GM23248 (cell line): ENCODE data around the gene PLEKHG2.

Experiments
- EZH2 ChIP-seq: fragments of 200-600 bp; sonication (generic); IDR thresholded peaks from 2 replicates; pipeline ENCODE4 v1.6.1; 2018; ENCODE audit warnings: antibody characterized with exemption, mild to moderate bottlenecking; ENCODE audit not compliant: insufficient read depth, poor library complexity, severe bottlenecking
- EZH2phosphoT487 ChIP-seq: fragments of 200-600 bp; sonication (generic); IDR thresholded peaks from 2 replicates; pipeline ENCODE4 v1.6.1; 2018; ENCODE audit warnings: antibody characterized with exemption, moderate library complexity, mild to moderate bottlenecking, low read depth; ENCODE audit not compliant: insufficient read depth

DNA sequence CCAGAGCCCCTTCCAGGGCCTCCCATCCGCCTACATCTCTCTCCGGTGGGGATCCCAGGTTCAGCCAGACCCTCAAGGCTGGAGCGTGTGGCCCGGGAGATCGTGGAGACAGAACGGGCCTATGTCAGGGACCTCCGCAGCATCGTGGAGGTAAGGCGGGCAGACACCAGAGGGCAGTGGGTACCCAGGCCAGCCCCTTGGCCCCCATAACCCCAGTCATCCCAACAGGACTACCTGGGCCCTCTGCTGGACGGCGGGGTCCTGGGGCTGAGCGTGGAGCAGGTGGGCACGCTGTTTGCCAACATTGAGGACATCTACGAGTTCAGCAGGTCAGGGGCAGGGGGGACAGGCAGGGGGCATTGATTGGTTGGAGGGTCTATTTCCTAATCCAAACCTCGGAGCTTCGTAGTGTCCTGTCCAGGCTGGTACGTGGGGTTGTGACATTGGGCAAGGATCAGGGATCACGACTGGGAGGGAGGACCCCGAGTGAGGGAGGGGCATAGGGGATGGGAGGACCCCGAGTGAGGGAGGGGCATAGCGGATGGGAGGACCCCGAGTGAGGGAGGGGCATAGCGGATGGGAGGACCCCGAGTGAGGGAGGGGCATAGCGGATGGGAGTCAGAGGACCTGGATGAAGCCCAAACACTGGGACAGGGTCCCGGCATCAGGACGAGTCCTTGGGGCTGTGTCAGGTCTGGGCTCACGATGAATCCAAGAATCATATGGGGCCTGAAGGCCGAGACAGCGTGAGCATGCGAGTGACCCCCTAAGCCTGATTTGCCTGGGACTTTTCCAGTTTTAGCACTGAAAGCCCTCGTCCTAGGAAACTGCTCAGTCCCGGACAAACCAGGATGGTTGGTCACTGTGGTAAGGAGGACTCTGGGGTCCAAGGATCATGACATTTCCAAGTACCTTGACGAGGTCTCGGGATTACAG is 2.9 kb downstream of the PLEKHG2 start:
- no peak for TF ChIP-seq EZH2phosphoT487
- no peak for TF ChIP-seq EZH2
